GM23338 (cell line): ENCODE data around the gene PFKP.

Source experiments
- EZH2 ChIP-seq: fragments of 200-600 bp; sonication (generic); IDR thresholded peaks from one replicate; pipeline ENCODE4 v1.8.0; 2017; ENCODE audit warnings: antibody characterized with exemption, mild to moderate bottlenecking, low read depth; ENCODE audit not compliant: unreplicated experiment
- EZH2phosphoT487 ChIP-seq: fragments of 200-600 bp; sonication (generic); IDR thresholded peaks from one replicate; pipeline ENCODE4 v1.8.1; 2018; ENCODE audit warnings: antibody characterized with exemption; ENCODE audit not compliant: unreplicated experiment
- JUNB ChIP-seq: IDR thresholded peaks from one replicate; pipeline ENCODE4 v1.6.1; 2016; ENCODE audit warnings: antibody characterized with exemption; ENCODE audit not compliant: unreplicated experiment
- POLR2AphosphoS5 ChIP-seq: IDR thresholded peaks from 2 replicates; pipeline ENCODE4 v1.6.1; 2016; ENCODE audit warnings: antibody characterized with exemption, low read depth
- TF ChIP-seq, protein P1 (sequence below), 2 experiments: fragments of 200-600 bp in 1 of 2; sonication (generic) in 1 of 2; conservative IDR thresholded peaks; 2 replicates each; pipeline versions ENCODE4 v1.5.1 to v1.6.1; 2016 to 2017; ENCODE audit warnings: antibody characterized with exemption in 2 of 2, low read depth in 2 of 2, mild to moderate bottlenecking in 2 of 2, moderate library complexity in 1 of 2
- TF ChIP-seq, protein P2 (sequence below): IDR thresholded peaks from 2 replicates; pipeline ENCODE4 v1.6.1; 2016; ENCODE audit warnings: antibody characterized with exemption
- TF ChIP-seq, protein P3 (sequence below): IDR thresholded peaks from one replicate; pipeline ENCODE4 v1.6.1; 2018; ENCODE audit warnings: antibody characterized with exemption; ENCODE audit not compliant: unreplicated experiment

DNA sequence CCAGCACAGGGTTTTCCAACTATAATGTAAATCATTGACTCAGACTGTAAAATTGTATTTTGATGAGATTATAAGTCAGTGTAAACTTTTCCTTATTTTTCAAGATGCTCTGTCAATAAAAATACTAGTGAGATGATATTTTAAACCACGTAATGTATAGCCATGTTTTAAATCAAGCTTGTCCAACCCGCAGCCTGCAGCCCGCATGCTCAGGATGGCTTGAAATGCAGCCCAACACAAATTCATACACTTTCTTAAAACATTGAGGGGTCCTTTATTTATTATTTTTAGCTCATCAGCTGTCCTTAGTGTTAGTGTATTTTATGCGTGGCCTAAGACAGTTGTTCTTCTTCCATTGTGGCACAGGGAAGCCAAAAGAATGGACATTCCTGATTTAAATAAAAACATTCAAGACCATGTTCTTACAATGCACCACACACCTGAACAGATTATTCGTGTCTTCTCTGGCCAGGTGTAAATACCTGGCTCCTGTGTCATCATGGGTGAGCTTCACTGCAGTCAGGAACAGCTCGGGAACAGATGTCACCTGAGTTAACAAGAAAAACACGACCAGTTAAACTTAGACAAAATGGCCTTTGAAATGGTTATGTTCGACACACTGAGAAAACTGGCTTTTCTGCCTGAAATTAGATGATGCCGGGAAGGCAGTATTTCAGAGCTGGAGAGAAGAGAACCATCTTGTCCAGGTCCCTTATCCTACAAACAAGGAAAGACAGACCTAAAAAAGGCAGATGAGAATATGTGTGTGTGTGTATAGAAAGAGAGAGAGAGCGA, 99.3 kb downstream of the PFKP start:
- TF ChIP-seq, protein P1, sequence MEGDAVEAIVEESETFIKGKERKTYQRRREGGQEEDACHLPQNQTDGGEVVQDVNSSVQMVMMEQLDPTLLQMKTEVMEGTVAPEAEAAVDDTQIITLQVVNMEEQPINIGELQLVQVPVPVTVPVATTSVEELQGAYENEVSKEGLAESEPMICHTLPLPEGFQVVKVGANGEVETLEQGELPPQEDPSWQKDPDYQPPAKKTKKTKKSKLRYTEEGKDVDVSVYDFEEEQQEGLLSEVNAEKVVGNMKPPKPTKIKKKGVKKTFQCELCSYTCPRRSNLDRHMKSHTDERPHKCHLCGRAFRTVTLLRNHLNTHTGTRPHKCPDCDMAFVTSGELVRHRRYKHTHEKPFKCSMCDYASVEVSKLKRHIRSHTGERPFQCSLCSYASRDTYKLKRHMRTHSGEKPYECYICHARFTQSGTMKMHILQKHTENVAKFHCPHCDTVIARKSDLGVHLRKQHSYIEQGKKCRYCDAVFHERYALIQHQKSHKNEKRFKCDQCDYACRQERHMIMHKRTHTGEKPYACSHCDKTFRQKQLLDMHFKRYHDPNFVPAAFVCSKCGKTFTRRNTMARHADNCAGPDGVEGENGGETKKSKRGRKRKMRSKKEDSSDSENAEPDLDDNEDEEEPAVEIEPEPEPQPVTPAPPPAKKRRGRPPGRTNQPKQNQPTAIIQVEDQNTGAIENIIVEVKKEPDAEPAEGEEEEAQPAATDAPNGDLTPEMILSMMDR (conservative IDR thresholded peaks at IDR 0.05; ENCODE audit: low read depth in 2 of 2) = no peak
- TF ChIP-seq POLR2AphosphoS5 (no peak), EZH2 (no peak), JUNB (no peak), EZH2phosphoT487 (no peak)
- TF ChIP-seq, protein P2, sequence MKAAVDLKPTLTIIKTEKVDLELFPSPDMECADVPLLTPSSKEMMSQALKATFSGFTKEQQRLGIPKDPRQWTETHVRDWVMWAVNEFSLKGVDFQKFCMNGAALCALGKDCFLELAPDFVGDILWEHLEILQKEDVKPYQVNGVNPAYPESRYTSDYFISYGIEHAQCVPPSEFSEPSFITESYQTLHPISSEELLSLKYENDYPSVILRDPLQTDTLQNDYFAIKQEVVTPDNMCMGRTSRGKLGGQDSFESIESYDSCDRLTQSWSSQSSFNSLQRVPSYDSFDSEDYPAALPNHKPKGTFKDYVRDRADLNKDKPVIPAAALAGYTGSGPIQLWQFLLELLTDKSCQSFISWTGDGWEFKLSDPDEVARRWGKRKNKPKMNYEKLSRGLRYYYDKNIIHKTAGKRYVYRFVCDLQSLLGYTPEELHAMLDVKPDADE = no peak
- TF ChIP-seq, protein P3, sequence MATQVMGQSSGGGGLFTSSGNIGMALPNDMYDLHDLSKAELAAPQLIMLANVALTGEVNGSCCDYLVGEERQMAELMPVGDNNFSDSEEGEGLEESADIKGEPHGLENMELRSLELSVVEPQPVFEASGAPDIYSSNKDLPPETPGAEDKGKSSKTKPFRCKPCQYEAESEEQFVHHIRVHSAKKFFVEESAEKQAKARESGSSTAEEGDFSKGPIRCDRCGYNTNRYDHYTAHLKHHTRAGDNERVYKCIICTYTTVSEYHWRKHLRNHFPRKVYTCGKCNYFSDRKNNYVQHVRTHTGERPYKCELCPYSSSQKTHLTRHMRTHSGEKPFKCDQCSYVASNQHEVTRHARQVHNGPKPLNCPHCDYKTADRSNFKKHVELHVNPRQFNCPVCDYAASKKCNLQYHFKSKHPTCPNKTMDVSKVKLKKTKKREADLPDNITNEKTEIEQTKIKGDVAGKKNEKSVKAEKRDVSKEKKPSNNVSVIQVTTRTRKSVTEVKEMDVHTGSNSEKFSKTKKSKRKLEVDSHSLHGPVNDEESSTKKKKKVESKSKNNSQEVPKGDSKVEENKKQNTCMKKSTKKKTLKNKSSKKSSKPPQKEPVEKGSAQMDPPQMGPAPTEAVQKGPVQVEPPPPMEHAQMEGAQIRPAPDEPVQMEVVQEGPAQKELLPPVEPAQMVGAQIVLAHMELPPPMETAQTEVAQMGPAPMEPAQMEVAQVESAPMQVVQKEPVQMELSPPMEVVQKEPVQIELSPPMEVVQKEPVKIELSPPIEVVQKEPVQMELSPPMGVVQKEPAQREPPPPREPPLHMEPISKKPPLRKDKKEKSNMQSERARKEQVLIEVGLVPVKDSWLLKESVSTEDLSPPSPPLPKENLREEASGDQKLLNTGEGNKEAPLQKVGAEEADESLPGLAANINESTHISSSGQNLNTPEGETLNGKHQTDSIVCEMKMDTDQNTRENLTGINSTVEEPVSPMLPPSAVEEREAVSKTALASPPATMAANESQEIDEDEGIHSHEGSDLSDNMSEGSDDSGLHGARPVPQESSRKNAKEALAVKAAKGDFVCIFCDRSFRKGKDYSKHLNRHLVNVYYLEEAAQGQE = no peak
